Adrenal gland (tissue), 5 donors: ENCODE results near the gene ETV5.

Experiments used
- CTCF ChIP-seq, 6 experiments: fragments of 450-650 bp in 4 of 6; fragments of 200-600 bp in 2 of 6; sonication (generic) in 1 of 6; IDR thresholded peaks; 1 replicate in 5 of 6; 2 replicates in 1 of 6; pipeline versions ENCODE4 v1.5.1 to v1.8.0; 2016 to 2021; ENCODE audit warnings: antibody characterized with exemption in 6 of 6, mild to moderate bottlenecking in 2 of 6, moderate library complexity in 1 of 6
- POLR2A ChIP-seq, 2 donors: fragments of 450-650 bp; IDR thresholded peaks; one replicate each; pipeline ENCODE4 v1.6.1; 2017; ENCODE audit warnings: antibody characterized with exemption in 2 of 2, mild to moderate bottlenecking in 2 of 2, moderate library complexity in 1 of 2
- donor health status: DM: no; HTN: no; CAD: no.

GRCh38 chr3:186060222-186060621 is 48.7 kb downstream of the ETV5 start:
- no peak for TF ChIP-seq CTCF (IDR thresholded peaks at IDR 0.05)
- no peak for TF ChIP-seq POLR2A (IDR thresholded peaks at IDR 0.05)
